NCI-H748 treated with DMSO at 0.1 percent for 48 hours (cell line): Measurements from ENCODE around the gene DSC3.
"Not testable (repeated sequence)": the region's sequence is repeated elsewhere in the genome, so short reads cannot be mapped to it uniquely, and the experiment has no call there.

ENCODE experiments used
- DNase-seq: peaks from one replicate; lab custom pipeline; 2025; lab: John Stamatoyannopoulos, UW

Gene DSC3

GRCh38 chr18:31041271-31042083, 1.1 kb downstream of the DSC3 start:
- no peak for DNase-seq

- DNase-seq: no peak
Measured at GRCh38 chr18:31040686-31041270, 1.8 kb downstream of the DSC3 start.

GRCh38 chr18:31039426-31039825, 3.1 kb downstream of the DSC3 start:
- no peak for DNase-seq

- DNase-seq: not testable (repeated sequence)
Measured at GRCh38 chr18:31037686-31038085, 4.9 kb downstream of the DSC3 start.

GRCh38 chr18:31034541-31034940, 8.0 kb downstream of the DSC3 start:
- no peak for DNase-seq

- DNase-seq: no peak
Measured at GRCh38 chr18:31030574-31031278, 11.8 kb downstream of the DSC3 start.

GRCh38 chr18:31015715-31016434, 26.7 kb downstream of the DSC3 start:
- no peak for DNase-seq

GRCh38 chr18:31011455-31011854, 31.1 kb downstream of the DSC3 start:
- not testable (repeated sequence) for DNase-seq

- DNase-seq: no peak
Measured at GRCh38 chr18:31010601-31011000, 31.9 kb downstream of the DSC3 start.

GRCh38 chr18:30999887-31000628, 42.5 kb downstream of the DSC3 start:
- no peak for DNase-seq

GRCh38 chr18:30999186-30999585, 43.4 kb downstream of the DSC3 start:
- no peak for DNase-seq

GRCh38 chr18:30997223-30997622, 45.3 kb downstream of the DSC3 start:
- DNase-seq: no peak

GRCh38 chr18:30992231-30992630, 50.3 kb downstream of the DSC3 start:
- DNase-seq: no peak

GRCh38 chr18:30991397-30991796, 51.1 kb downstream of the DSC3 start:
- DNase-seq: no peak

- no peak for DNase-seq
Measured at GRCh38 chr18:30989141-30989540, 53.4 kb downstream of the DSC3 start.

- DNase-seq: no peak
Measured at GRCh38 chr18:30988440-30988839, 54.1 kb downstream of the DSC3 start.

GRCh38 chr18:30987467-30988241, 54.9 kb downstream of the DSC3 start:
- DNase-seq: no peak

- no peak for DNase-seq
Measured at GRCh38 chr18:30985753-30986152, 56.8 kb downstream of the DSC3 start.

- DNase-seq: no peak
Measured at GRCh38 chr18:30982285-30982992, 60.1 kb downstream of the DSC3 start.

GRCh38 chr18:30978091-30978490, 64.5 kb downstream of the DSC3 start:
- not testable (repeated sequence) for DNase-seq
